Sciatic nerve (tissue), 2 donors: ENCODE measurements around the gene ZNF202. TPM values are rescaled to one million over a fixed set of nuclear protein-coding genes. Genes with fewer than 3 reads are reported as not detected.
"Not testable (repeated sequence)": the region's sequence is repeated elsewhere in the genome, so short reads cannot be mapped to it uniquely, and the experiment has no call there.

Source experiments
- ATAC-seq: fragments of 200-7000 bp; cut with Tn5 transposase; one replicate; pipeline ENCODE4 v1.9.1; 2020; ENCODE audit warnings: mild to moderate bottlenecking, moderate library complexity
- DNase-seq: peaks from one replicate; pipeline ENCODE4 v3.0.0-alpha.2; 2020; ENCODE audit warnings: low spot score
- intact Hi-C: fragments of 100-400 bp; cut with DNase I; formaldehyde crosslinking; loops from one replicate; pipeline ENCODE4 v1.14.2; 2022
- total RNA-seq: library from RNA; stranded (reverse); fragmentation: NEBNext Ultra II Directional; extraction: Animal tissue kit (Norgen Biotek cat#: 25700); gene quantifications from one replicate; pipeline ENCODE4 v1.2.1, GENCODE V29; 2021
- donor health status: DM: no; HTN: no; CAD: no.
- donor health status: DM: no; HTN: no; CAD: no.

Gene ZNF202
- 10.7 TPM for total RNA-seq

- intact Hi-C loops: no loop called here
- ATAC-seq: peak; percentile 99
- DNase-seq: peak; percentile 97
Measured at GRCh38 chr11:123741159-123742030, at the start of gene ZNF202. TSS of gene ZNF202 (minus strand) at chr11:123741660. CDS start at chr11:123730888, 10,772 bp downstream.

DNA sequence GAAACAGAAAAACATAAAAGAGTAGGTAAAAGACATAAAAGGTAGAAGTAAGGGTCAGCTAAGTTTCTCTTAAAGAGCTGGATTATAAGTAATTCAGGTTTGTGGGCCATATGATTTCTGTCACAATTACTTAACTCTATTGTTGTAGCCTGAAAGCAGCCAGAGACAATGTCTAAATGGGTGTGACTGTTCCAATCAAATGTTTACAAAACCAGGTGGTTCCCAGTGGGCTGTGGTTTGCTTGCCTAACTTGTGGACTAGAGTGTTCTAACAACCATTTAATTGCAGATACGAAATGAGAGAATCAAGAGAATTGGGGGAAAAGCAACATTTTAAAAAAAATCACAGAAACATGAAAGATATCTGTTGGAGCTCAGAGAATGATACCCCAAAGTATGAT lies 42.1 kb upstream of the ZNF202 start:
- no peak for DNase-seq
- no peak for ATAC-seq

DNA sequence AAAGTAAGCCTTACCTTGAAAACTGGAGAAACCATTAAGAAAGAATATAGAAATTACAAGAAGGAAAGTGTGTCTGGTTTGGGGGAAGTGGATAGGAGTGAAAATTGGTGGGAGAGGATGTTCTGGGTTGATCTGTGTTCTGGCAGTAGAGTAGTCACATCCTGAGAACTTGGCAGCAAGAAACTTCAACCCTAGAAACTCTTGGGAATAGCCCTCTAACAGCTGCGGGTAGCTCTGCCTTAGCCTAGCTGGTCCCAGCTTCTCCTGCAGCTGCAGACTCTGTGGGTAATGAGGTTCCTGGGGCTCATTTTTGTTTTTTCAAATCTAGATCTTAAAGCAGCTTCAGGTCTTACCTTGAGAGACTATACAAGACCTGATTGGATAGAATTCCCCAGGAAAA lies 37.1 kb upstream of the ZNF202 start:
- no peak for DNase-seq
- no peak for ATAC-seq
- intact Hi-C loops: no loop called here

More for the DNA sequence above, 42.1 kb upstream of the ZNF202 start:
- intact Hi-C loops: no loop called here

- intact Hi-C loops: no loop called here
- DNase-seq: no peak
- no peak for ATAC-seq
Measured at GRCh38 chr11:123775715-123776549, 34.5 kb upstream of the ZNF202 start.

GRCh38 chr11:123775289-123775688 lies 33.8 kb upstream of the ZNF202 start:
- ATAC-seq (no peak), DNase-seq (no peak)
- intact Hi-C loops: no loop called here

DNA sequence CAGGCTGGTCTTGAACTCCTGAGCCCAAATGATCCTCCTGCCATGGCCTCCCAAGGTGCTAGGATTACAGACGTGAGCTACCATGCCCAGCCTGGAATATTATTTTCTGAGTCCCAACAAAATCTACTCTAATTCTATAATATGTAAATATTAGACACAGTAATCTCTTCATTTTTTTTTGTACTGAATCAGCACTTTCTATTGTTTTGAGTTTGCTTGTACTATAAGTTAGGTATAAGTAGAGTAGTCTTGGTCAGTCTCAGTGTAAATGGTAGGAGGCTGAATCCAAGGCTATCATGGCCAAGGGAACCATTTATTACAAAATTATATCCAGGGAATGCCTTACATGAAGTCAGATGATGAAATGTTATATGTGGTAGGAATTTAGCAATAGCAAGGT lies 32.5 kb upstream of the ZNF202 start:
- DNase-seq: no peak
- intact Hi-C loops: no loop called here
- no peak for ATAC-seq

DNA sequence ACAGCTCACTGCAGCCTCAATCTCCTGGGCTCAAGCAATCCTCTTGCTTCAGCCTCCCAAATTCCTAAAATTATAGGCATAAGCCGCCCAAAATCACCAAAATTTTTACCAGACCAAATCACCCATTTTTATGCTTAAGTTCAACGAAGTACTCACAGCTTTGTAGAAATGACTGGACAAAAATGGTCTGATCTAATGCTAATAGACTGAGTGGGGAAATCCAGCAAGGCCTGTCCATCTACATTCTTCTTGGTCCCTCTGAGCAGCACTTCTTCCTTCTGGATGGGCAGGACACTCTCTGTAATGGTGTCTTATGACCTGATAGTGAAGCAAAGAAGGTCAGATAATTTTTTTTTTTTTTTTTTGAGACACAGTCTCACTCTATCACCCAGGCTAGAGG lies 31.6 kb upstream of the ZNF202 start:
- intact Hi-C loops: no loop called here
- ATAC-seq (no peak), DNase-seq (no peak)

- intact Hi-C loops: no loop called here
- ATAC-seq (no peak), DNase-seq (no peak)
Measured at GRCh38 chr11:123771664-123772063, 30.2 kb upstream of the ZNF202 start.

GRCh38 chr11:123770712-123771111 lies 29.3 kb upstream of the ZNF202 start:
- ATAC-seq: no peak
- intact Hi-C loops: no loop called here
- DNase-seq: no peak

GRCh38 chr11:123765601-123766000 lies 24.1 kb upstream of the ZNF202 start:
- ATAC-seq (no peak), DNase-seq (no peak)
- intact Hi-C loops: no loop called here

DNA sequence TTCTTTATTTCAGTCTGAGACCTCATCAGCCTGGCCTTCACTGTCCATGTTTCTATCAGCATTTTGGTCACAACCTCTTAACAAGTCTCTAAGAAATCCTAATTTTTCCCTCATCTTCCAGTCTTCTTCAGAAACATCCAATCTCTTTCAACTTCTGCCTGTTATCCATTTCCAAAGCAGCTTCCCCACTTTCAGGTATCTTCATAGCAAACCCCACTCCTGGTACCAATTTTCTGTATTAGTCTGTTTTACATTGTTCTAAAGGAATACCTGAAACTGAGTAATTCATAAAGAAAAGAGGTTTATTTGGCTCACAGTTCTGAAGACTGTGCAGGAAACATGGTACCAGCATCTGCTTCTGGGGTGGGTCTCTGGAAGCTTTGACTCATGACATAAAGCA lies 21.0 kb upstream of the ZNF202 start:
- ATAC-seq: no peak
- intact Hi-C loops: no loop called here
- DNase-seq: no peak

DNA sequence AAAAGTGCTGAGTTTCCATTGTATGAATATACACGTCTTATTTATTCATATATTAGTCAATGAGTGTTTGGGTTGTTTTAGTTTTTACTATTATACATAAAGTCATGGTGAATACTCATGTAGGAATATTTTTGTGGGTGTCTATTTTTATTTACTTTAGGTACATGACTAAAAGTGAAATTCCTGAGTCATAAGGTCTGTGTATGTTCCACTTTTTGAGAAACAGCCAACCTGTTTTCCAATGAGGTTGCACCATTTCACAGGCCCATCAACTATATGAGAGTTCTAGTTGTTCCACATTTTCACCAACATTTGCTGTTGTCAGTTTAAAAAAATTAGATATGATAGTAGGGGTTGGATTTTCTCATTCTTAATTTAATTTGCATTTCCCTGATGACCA lies 19.4 kb upstream of the ZNF202 start:
- ATAC-seq (no peak), DNase-seq (no peak)
- intact Hi-C loops: no loop called here

- intact Hi-C loops: no loop called here
- no peak for DNase-seq
- no peak for ATAC-seq
Measured at GRCh38 chr11:123757976-123758375, 16.5 kb upstream of the ZNF202 start.

- intact Hi-C loops: no loop called here
Measured at GRCh38 chr11:123755813-123756212, 14.4 kb upstream of the ZNF202 start.

GRCh38 chr11:123755344-123755743 lies 13.9 kb upstream of the ZNF202 start:
- intact Hi-C loops: no loop called here
- DNase-seq: no peak
- no peak for ATAC-seq

More at GRCh38 chr11:123755813-123756212, 14.4 kb upstream of the ZNF202 start:
- ATAC-seq (no peak), DNase-seq (no peak)

DNA sequence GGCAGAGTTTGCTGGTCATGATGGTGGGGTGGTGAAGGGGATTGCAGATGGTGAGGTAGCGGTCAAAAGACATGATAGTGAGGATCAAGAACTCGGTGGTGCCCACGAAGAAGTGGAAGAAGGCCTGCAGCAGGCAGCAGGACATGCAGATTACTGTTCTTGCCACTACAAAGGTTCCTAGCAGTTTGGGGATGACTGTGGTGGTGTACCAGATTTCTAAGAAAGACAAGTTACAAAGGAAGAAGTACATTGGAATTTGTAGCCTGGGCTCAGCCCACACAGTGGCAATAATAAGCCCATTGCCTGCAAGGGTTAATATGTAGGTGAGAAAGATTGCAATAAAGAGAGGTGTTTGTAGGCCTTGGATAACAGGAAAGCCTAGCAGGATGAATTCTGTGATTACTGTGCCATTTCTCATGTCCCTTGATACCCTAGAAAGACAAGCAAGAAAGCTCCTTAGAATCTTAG lies 12.7 kb upstream of the ZNF202 start, which contains the start of gene OR6X1:
Gene OR6X1 (minus strand): TSS at position 418 of the 468 bp plus-strand sequence. CDS start 0 bp downstream, at position 418.
- ATAC-seq (no peak), DNase-seq (no peak)
- intact Hi-C loops: no loop called here

- intact Hi-C loops: no loop called here
- DNase-seq: no peak
- ATAC-seq: no peak
Measured at GRCh38 chr11:123753110-123753509, 11.7 kb upstream of the ZNF202 start.

DNA sequence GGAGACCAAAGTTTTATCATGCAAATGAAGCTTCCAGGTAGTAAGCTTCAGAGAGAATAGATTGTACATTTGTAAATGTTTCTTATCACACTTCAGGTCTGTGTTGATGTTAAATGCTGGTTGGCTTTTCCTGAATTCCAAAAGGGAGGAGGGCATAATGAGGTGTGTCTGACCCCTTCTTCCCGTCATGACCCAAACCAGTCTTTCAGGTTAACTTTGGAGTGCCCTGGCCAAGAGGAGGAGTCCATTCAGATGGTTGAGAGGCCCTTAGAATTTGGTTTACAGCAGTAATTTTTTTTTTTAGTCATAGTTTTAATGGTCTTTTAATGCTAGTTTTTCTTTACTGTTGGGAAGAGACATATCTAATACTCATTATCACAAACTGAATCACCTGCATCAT lies 10.3 kb upstream of the ZNF202 start:
- ATAC-seq: no peak
- DNase-seq: no peak
- intact Hi-C loops: no loop called here

GRCh38 chr11:123748349-123748748 lies 6.9 kb upstream of the ZNF202 start:
- DNase-seq, intact Hi-C loops, ATAC-seq: not testable (repeated sequence)
